ENCODE data around the gene ATP2A1.

Gene ATP2A1

GRCh38 chr16:28835864-28836760 lies 42.2 kb upstream of the ATP2A1 start:
- H3K18ac ChIP-seq (ENCODE audit: low read length), result no peak overlapping the region
- H2BK15ac ChIP-seq (replicated peaks; ENCODE audit: low read depth), result no peak overlapping the region
- WGBS (ENCODE audit: extremely low coverage, insufficient coverage, low lambda C conversion rate), result no CpG with 5 or more reads among the region's 25 CpGs
- peak; percentile 22 for DNase-seq
- no peaks in the 10 kb centered on the region for H3K27me3 ChIP-seq (ENCODE audit: insufficient read depth, low read length, poor library complexity)
- no peak overlapping the region for H3K56ac ChIP-seq (ENCODE audit: low read length)
- no peaks in the 10 kb centered on the region for H3K79me2 ChIP-seq (ENCODE audit: control insufficient read depth, insufficient read depth, low read length)
- no peak overlapping the region for H4K5ac ChIP-seq (ENCODE audit: low read length)
- no peak overlapping the region for H3K4ac ChIP-seq (ENCODE audit: low read depth, low read length)
- H3K4me3 ChIP-seq (ENCODE audit: low read length), result no peak overlapping the region
- no peak overlapping the region for H3K23ac ChIP-seq (ENCODE audit: low read length)
- no peak overlapping the region for H3K4me2 ChIP-seq (ENCODE audit: low read length)
- H2BK5ac ChIP-seq (ENCODE audit: low read length), result no peak overlapping the region
- H3K9ac ChIP-seq (ENCODE audit: low read length), result no peak overlapping the region
- no peaks in the 10 kb centered on the region for H3K4me1 ChIP-seq (ENCODE audit: control insufficient read depth, low read depth, low read length)
- H2BK120ac ChIP-seq (ENCODE audit: low read depth, low read length), result no peak overlapping the region
- H3K79me1 ChIP-seq (ENCODE audit: low read length), result no peaks in the 10 kb centered on the region
- H4K8ac ChIP-seq (ENCODE audit: low read depth, low read length), result no peak overlapping the region
- peaks cover 34% of the 10 kb centered on the region for H3K36me3 ChIP-seq (ENCODE audit: control insufficient read depth, insufficient read depth, low read length)
- H3K27ac ChIP-seq (ENCODE audit: low read depth, low read length), result no peak overlapping the region
- no peak overlapping the region for H2AK5ac ChIP-seq (ENCODE audit: low read length)

DNA sequence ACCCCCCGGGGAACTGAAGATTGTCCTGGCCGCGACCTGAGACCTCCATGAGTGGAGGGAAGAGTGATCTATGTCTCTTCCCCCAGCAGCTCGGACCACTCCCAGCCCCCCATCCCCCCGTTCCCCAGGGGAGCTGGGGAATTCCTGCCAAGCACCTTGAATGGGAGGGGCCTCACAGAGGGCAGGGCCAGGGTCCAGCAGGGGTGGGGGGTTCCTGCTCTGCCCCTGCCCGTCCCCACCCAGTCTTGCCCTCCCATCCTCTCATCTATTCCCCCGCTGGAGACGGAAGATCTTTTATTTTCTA lies 41.6 kb upstream of the ATP2A1 start:
- Histone ChIP-seq H2AK5ac (ENCODE audit: low read length) (no peak overlapping the region), H3K56ac (ENCODE audit: low read length) (no peak overlapping the region), H3K23ac (ENCODE audit: low read length) (no peak overlapping the region), H3K9ac (ENCODE audit: low read length) (no peak overlapping the region), H2BK5ac (ENCODE audit: low read length) (no peak overlapping the region), H3K79me1 (ENCODE audit: low read length) (no peaks in the 10 kb centered on the region), H3K79me2 (ENCODE audit: control insufficient read depth, insufficient read depth, low read length) (no peaks in the 10 kb centered on the region), H4K8ac (ENCODE audit: low read depth, low read length) (no peak overlapping the region), H3K27me3 (ENCODE audit: insufficient read depth, low read length, poor library complexity) (no peaks in the 10 kb centered on the region), H3K4me3 (ENCODE audit: low read length) (no peak overlapping the region), H3K27ac (ENCODE audit: low read depth, low read length) (no peak overlapping the region), H3K36me3 (ENCODE audit: control insufficient read depth, insufficient read depth, low read length) (peaks cover 34% of the 10 kb centered on the region), H3K18ac (ENCODE audit: low read length) (no peak overlapping the region), H3K4me1 (ENCODE audit: control insufficient read depth, low read depth, low read length) (no peaks in the 10 kb centered on the region), H4K5ac (ENCODE audit: low read length) (no peak overlapping the region), H3K4me2 (ENCODE audit: low read length) (no peak overlapping the region), H3K4ac (ENCODE audit: low read depth, low read length) (no peak overlapping the region), H2BK15ac (replicated peaks; ENCODE audit: low read depth) (no peak overlapping the region), H2BK120ac (ENCODE audit: low read depth, low read length) (no peak overlapping the region)
- no CpG with 5 or more reads among the region's 8 CpGs for WGBS (ENCODE audit: extremely low coverage, insufficient coverage, low lambda C conversion rate)
- DNase-seq, result no peak

GRCh38 chr16:28837672-28838557 lies 40.4 kb upstream of the ATP2A1 start:
- WGBS (ENCODE audit: extremely low coverage, insufficient coverage, low lambda C conversion rate), result no CpG with 5 or more reads among the region's 7 CpGs
- no peaks in the 10 kb centered on the region for H3K79me2 ChIP-seq (ENCODE audit: control insufficient read depth, insufficient read depth, low read length)

DNA sequence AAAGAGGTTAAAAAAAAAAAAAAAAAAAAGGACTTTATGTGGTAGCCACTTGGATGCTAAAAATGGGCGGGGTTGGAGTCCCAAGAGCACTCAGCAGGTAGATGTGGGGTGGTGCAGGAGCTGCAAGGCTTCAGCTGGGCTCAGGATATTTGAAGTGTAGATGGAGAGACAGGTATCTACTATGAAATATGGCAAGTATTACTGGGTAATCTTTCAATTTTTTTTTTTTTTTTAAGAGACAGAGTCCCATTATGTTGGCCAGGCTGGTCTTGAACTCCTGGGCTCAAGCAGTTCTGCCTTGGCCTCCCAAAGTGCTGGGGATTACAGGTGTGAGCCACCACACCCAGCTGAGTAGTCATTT lies 39.8 kb upstream of the ATP2A1 start:
- Histone ChIP-seq H4K8ac (ENCODE audit: low read depth, low read length) (no peak overlapping the region), H4K5ac (ENCODE audit: low read length) (no peak overlapping the region), H3K27me3 (ENCODE audit: insufficient read depth, low read length, poor library complexity) (no peaks in the 10 kb centered on the region), H3K4me3 (ENCODE audit: low read length) (no peak overlapping the region), H3K36me3 (ENCODE audit: control insufficient read depth, insufficient read depth, low read length) (peaks cover 31% of the 10 kb centered on the region), H2BK15ac (replicated peaks; ENCODE audit: low read depth) (no peak overlapping the region), H3K79me2 (ENCODE audit: control insufficient read depth, insufficient read depth, low read length) (no peaks in the 10 kb centered on the region), H2AK5ac (ENCODE audit: low read length) (no peak overlapping the region), H3K79me1 (ENCODE audit: low read length) (no peaks in the 10 kb centered on the region), H3K4ac (ENCODE audit: low read depth, low read length) (no peak overlapping the region), H3K4me1 (ENCODE audit: control insufficient read depth, low read depth, low read length) (no peaks in the 10 kb centered on the region), H3K4me2 (ENCODE audit: low read length) (no peak overlapping the region), H3K9ac (ENCODE audit: low read length) (no peak overlapping the region), H3K56ac (ENCODE audit: low read length) (no peak overlapping the region), H3K27ac (ENCODE audit: low read depth, low read length) (no peak overlapping the region), H3K18ac (ENCODE audit: low read length) (no peak overlapping the region), H2BK5ac (ENCODE audit: low read length) (no peak overlapping the region), H3K23ac (ENCODE audit: low read length) (no peak overlapping the region), H2BK120ac (ENCODE audit: low read depth, low read length) (no peak overlapping the region)
- DNase-seq, result no peak
- WGBS (ENCODE audit: extremely low coverage, insufficient coverage, low lambda C conversion rate), result no CpG with 5 or more reads among the region's 1 CpG

More at GRCh38 chr16:28837672-28838557, 40.4 kb upstream of the ATP2A1 start:
- Histone ChIP-seq H3K27me3 (ENCODE audit: insufficient read depth, low read length, poor library complexity) (no peaks in the 10 kb centered on the region), H3K23ac (ENCODE audit: low read length) (no peak overlapping the region), H2AK5ac (ENCODE audit: low read length) (no peak overlapping the region), H3K4ac (ENCODE audit: low read depth, low read length) (no peak overlapping the region), H3K56ac (ENCODE audit: low read length) (no peak overlapping the region), H3K4me2 (ENCODE audit: low read length) (no peak overlapping the region), H2BK5ac (ENCODE audit: low read length) (no peak overlapping the region), H4K5ac (ENCODE audit: low read length) (no peak overlapping the region), H3K27ac (ENCODE audit: low read depth, low read length) (no peak overlapping the region), H3K4me3 (ENCODE audit: low read length) (no peak overlapping the region), H3K18ac (ENCODE audit: low read length) (no peak overlapping the region), H3K9ac (ENCODE audit: low read length) (no peak overlapping the region), H2BK120ac (ENCODE audit: low read depth, low read length) (no peak overlapping the region), H3K4me1 (ENCODE audit: control insufficient read depth, low read depth, low read length) (no peaks in the 10 kb centered on the region), H3K79me1 (ENCODE audit: low read length) (no peaks in the 10 kb centered on the region), H3K36me3 (ENCODE audit: control insufficient read depth, insufficient read depth, low read length) (peaks cover 34% of the 10 kb centered on the region), H2BK15ac (replicated peaks; ENCODE audit: low read depth) (no peak overlapping the region), H4K8ac (ENCODE audit: low read depth, low read length) (no peak overlapping the region)
- no peak for DNase-seq

DNA sequence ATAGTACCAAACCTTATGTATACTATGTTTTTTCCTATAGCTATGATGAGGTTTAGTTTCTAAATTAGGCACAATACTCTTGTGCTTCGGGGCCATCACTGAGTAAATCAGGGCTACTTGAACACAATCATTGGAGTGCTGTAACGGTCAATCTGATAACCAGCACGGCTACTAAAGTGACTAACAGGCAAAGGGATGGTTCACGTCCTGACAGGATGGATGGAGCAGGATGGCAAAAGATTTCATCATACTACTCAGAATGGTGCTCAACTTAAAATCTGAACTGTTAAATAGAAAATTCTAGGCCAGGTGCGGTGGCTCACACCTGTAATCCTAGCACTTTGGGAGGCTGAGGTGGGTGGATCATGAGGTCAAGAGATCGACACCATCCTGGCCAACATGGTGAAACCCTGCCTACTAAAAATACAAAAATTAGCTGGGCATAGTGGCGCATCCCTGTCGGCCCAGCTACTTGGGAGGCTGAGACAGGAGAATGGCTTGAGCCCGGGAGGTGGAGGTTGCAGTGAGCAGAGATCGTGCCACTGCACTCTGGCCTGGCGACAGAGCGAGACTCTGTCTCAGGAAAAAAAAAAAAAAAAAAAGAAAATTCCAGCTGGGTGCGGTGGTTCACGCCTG lies 39.2 kb upstream of the ATP2A1 start:
- Histone ChIP-seq H3K36me3 (ENCODE audit: control insufficient read depth, insufficient read depth, low read length) (peaks cover 31% of the 10 kb centered on the region), H3K9ac (ENCODE audit: low read length) (no peak overlapping the region), H3K23ac (ENCODE audit: low read length) (no peak overlapping the region)

More for the DNA sequence above, 39.2 kb upstream of the ATP2A1 start:
- Histone ChIP-seq H3K4ac (ENCODE audit: low read depth, low read length) (no peak overlapping the region), H2BK120ac (ENCODE audit: low read depth, low read length) (no peak overlapping the region), H3K4me1 (ENCODE audit: control insufficient read depth, low read depth, low read length) (no peaks in the 10 kb centered on the region), H3K4me3 (ENCODE audit: low read length) (no peak overlapping the region), H3K27me3 (ENCODE audit: insufficient read depth, low read length, poor library complexity) (no peaks in the 10 kb centered on the region), H3K27ac (ENCODE audit: low read depth, low read length) (no peak overlapping the region), H4K5ac (ENCODE audit: low read length) (no peak overlapping the region), H3K18ac (ENCODE audit: low read length) (no peak overlapping the region), H3K56ac (ENCODE audit: low read length) (no peak overlapping the region), H3K79me1 (ENCODE audit: low read length) (peaks cover 1% of the 10 kb centered on the region), H3K79me2 (ENCODE audit: control insufficient read depth, insufficient read depth, low read length) (no peaks in the 10 kb centered on the region), H2BK15ac (replicated peaks; ENCODE audit: low read depth) (no peak overlapping the region), H2AK5ac (ENCODE audit: low read length) (no peak overlapping the region), H4K8ac (ENCODE audit: low read depth, low read length) (no peak overlapping the region), H2BK5ac (ENCODE audit: low read length) (no peak overlapping the region), H3K4me2 (ENCODE audit: low read length) (no peak overlapping the region)
- no CpG with 5 or more reads among the region's 14 CpGs for whole genome bisulfite sequencing (ENCODE audit: extremely low coverage, insufficient coverage, low lambda C conversion rate)
- DNase-seq, result no peak

Data from mesendoderm (in vitro differentiated cells).